MCF 10A (cell line): ENCODE measurements around the gene COBL. TPM values are rescaled to one million over a fixed set of nuclear protein-coding genes. Genes with fewer than 3 reads are reported as not detected.

ENCODE experiments used
- BruUV-seq: library from RNA; stranded (reverse); fragments of 400-500 nt; replicated peaks from 2 replicates; lab custom pipeline; 2021; lab: Mats Ljungman, UMichigan
- CTCF ChIA-PET: fragments of 300-600 bp; sonication (Branson Sonifier 250); formaldehyde crosslinking; extraction: SDS; loops from one replicate; lab custom pipeline; 2021; ENCODE audit warnings: antibody characterized with exemption, inconsistent platforms; lab: Yijun Ruan, JAX
- POLR2A ChIA-PET: fragments of 300-600, 350-650 bp; sonication (Branson Sonifier 250); formaldehyde crosslinking; extraction: SDS; loops from one replicate; lab custom pipeline; 2020; ENCODE audit warnings: antibody characterized with exemption, inconsistent platforms; lab: Yijun Ruan, JAX
- DNase-seq: peaks from one replicate; pipeline ENCODE4 v3.0.0-alpha.2; 2018; ENCODE audit not compliant: unreplicated experiment
- H3K27ac Mint-ChIP-seq: one replicate; pipeline ENCODE4 v1.8.0; 2022; ENCODE audit warnings: mild to moderate bottlenecking, low read depth, mixed read lengths; ENCODE audit not compliant: unreplicated experiment
- H3K27me3 Mint-ChIP-seq: one replicate; pipeline ENCODE4 v1.8.0; 2022; ENCODE audit warnings: mixed read lengths; ENCODE audit not compliant: insufficient read depth, unreplicated experiment
- H3K36me3 Mint-ChIP-seq: one replicate; pipeline ENCODE4 v1.8.0; 2022; ENCODE audit warnings: mild to moderate bottlenecking, moderate library complexity, mixed read lengths; ENCODE audit not compliant: insufficient read depth, unreplicated experiment
- H3K4me1 Mint-ChIP-seq: one replicate; pipeline ENCODE4 v1.8.0; 2022; ENCODE audit warnings: mixed read lengths; ENCODE audit not compliant: insufficient read depth, unreplicated experiment
- H3K4me3 Mint-ChIP-seq: one replicate; pipeline ENCODE4 v1.8.0; 2022; ENCODE audit warnings: mild to moderate bottlenecking, moderate library complexity, mixed read lengths; ENCODE audit not compliant: unreplicated experiment
- H3K9me3 Mint-ChIP-seq: one replicate; pipeline ENCODE4 v1.8.0; 2022; ENCODE audit warnings: mixed read lengths; ENCODE audit not compliant: unreplicated experiment
- CTCF ChIP-seq: fragments of 200-600 bp; IDR thresholded peaks from one replicate; pipeline ENCODE4 v1.8.0; 2022; ENCODE audit warnings: antibody characterized with exemption, mild to moderate bottlenecking; ENCODE audit not compliant: unreplicated experiment
- intact Hi-C: fragments of 100-400 bp; cut with micrococcal nuclease; formaldehyde crosslinking; loops from 2 replicates; pipeline ENCODE4 v1.14.1; 2022
- total RNA-seq: library from RNA; stranded (reverse); gene quantifications from 2 replicates; pipeline ENCODE4 v1.2.3, GENCODE V29; 2022

Gene COBL
- total RNA-seq, 1 experiment from 2014 or later, result 12.3 TPM

- ChIA-PET CTCF (interaction anchor here (0.5 to 6.2 kb wide), 15 partner anchors 11 to 673 kb away, joined by 3 to 126 read pairs (median 9); no protein-coding TSS in a partner anchor), POLR2A (interaction anchor here (0.6 to 1.1 kb wide), 3 partner anchors 11 to 60 kb away, joined by 3 read pairs; no protein-coding TSS in a partner anchor)
- intact Hi-C loops, result loop anchor here (5.0 kb wide), 4 partner anchors 72 to 722 kb away; no protein-coding TSS in a partner anchor
- H3K27me3 Mint-ChIP-seq, result no peaks in the 10 kb centered on the region
- BruUV-seq, result no TSS peak
- peak overlapping the region; percentile 29 for H3K4me3 Mint-ChIP-seq
- peak; percentile 78 for DNase-seq
- peak overlapping the region; percentile 74 for H3K27ac Mint-ChIP-seq
- H3K9me3 Mint-ChIP-seq, result no peaks in the 10 kb centered on the region
- peaks cover 7% of the 10 kb centered on the region for H3K36me3 Mint-ChIP-seq
- H3K4me1 Mint-ChIP-seq, result peaks cover 27% of the 10 kb centered on the region
- TF ChIP-seq CTCF, result no peak
These were observed 176.8 kb downstream of the COBL start for GRCh38 chr7:51139796-51140195.

GRCh38 chr7:51138123-51139085 lies 178.2 kb downstream of the COBL start:
- CTCF ChIA-PET, result interaction anchor here (0.6 to 2.6 kb wide), 4 partner anchors 22 to 905 kb away, joined by 3 to 14 read pairs (median 4); no protein-coding TSS in a partner anchor

GRCh38 chr7:51135576-51135975 lies 181.0 kb downstream of the COBL start:
- Mint-ChIP-seq H3K9me3 (no peaks in the 10 kb centered on the region), H3K27ac (no peak overlapping the region), H3K36me3 (peaks cover 7% of the 10 kb centered on the region), H3K27me3 (no peaks in the 10 kb centered on the region), H3K4me3 (no peak overlapping the region), H3K4me1 (peaks cover 17% of the 10 kb centered on the region)
- DNase-seq, result no peak
- no TSS peak for BruUV-seq
- intact Hi-C loops, result no loop called here
- no peak for TF ChIP-seq CTCF
- ChIA-PET CTCF (interaction anchor here (2.6 kb wide), 1 partner anchor 25 kb away, joined by 14 read pairs; no protein-coding TSS in a partner anchor), POLR2A (no interaction called here)

More at GRCh38 chr7:51138123-51139085, 178.2 kb downstream of the COBL start:
- POLR2A ChIA-PET, result no interaction called here
- no TSS peak for BruUV-seq
- TF ChIP-seq CTCF, result no peak
- peaks cover 7% of the 10 kb centered on the region for H3K36me3 Mint-ChIP-seq
- no peaks in the 10 kb centered on the region for H3K9me3 Mint-ChIP-seq
- no peak overlapping the region for H3K27ac Mint-ChIP-seq
- intact Hi-C loops, result no loop called here
- H3K4me1 Mint-ChIP-seq, result peaks cover 27% of the 10 kb centered on the region
- H3K4me3 Mint-ChIP-seq, result no peak overlapping the region
- DNase-seq, result no peak
- H3K27me3 Mint-ChIP-seq, result no peaks in the 10 kb centered on the region

GRCh38 chr7:51134013-51134441 lies 182.6 kb downstream of the COBL start:
- no TSS peak for BruUV-seq
- Mint-ChIP-seq H3K36me3 (peaks cover 7% of the 10 kb centered on the region), H3K4me1 (peaks cover 2% of the 10 kb centered on the region), H3K9me3 (no peaks in the 10 kb centered on the region), H3K27me3 (no peaks in the 10 kb centered on the region), H3K4me3 (no peak overlapping the region), H3K27ac (no peak overlapping the region)
- TF ChIP-seq CTCF, result no peak
- DNase-seq, result no peak
- intact Hi-C loops, result no loop called here
- ChIA-PET CTCF (no interaction called here), POLR2A (interaction anchor here (0.5 kb wide), 1 partner anchor 684 kb away, joined by 3 read pairs; the partner anchor contains the start of gene FIGNL1)
